NOMO-1 treated with DMSO at 0.1 percent for 48 hours (cell line): ENCODE data around the gene RPRML.
"Not testable (repeated sequence)": the region's sequence is repeated elsewhere in the genome, so short reads cannot be mapped to it uniquely, and the experiment has no call there.

Experiments used
- DNase-seq: peaks from one replicate; lab custom pipeline; 2025; ENCODE audit not compliant: unreplicated experiment; lab: John Stamatoyannopoulos, UW

RPRML gene

GRCh38 chr17:46979147-46979863, at the start of gene RPRML:
TSS of gene RPRML (minus strand) at chr17:46979253. CDS start at chr17:46979007, 246 bp downstream.
- no peak for DNase-seq

DNA sequence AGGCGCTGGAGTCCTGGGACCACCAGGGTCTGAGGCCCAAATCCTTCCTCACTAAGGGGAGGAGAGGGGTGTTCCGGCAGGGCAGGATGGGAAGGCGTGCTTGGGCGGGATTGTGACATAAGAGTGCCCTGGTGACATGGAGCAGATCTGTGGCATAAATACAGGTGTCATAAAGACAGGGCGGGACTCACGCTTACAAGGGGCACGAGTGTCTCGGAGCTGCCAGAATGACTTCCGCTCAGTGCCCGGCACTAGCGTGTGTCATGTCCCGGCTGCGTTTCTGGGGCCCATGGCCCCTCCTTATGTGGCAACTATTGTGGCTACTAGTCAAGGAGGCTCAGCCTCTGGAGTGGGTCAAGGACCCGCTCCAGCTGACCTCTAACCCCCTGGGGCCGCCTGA, 37.9 kb upstream of the RPRML start:
- DNase-seq, result not testable (repeated sequence)

DNA sequence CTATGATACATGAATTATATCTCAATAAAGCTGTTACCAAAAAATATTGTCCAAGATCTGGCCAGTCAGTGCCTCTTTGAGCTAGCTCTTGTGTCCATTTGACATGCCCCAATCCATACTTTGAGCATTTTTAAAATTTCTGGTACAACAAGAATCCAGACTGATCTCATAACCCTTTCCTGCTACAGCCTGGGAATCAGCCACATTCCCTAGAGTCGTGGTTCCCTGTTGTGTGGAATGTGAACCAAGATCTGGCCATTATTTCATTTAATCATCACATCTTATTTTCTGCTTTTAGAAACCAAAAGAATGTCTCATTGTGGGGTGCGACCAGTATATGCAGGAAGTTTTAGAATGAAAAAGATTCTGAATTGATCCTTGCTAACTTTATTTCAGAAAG, 34.3 kb upstream of the RPRML start:
- no peak for DNase-seq

DNA sequence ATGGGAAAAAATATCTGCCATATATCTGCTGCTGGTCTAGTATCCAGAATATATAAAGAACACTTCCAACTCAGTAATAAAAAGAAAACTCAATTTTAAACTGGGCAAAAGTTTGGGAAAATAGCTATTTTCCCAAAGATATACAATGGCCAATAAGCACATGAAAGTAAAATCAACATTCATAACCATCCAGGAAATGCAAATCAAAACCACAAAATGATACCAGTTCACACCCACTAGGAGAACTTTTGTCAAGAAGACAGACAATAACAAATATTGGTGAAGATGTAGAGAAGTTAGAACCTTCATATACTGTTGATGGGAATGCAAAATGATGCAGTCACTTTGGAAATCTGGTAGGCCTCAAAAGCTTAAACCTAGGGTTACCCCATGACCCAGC, 33.4 kb upstream of the RPRML start:
- DNase-seq, result no peak

GRCh38 chr17:47009759-47010594, 30.9 kb upstream of the RPRML start:
- DNase-seq, result no peak

- no peak for DNase-seq
Measured at GRCh38 chr17:47004906-47005305, 25.9 kb upstream of the RPRML start.

DNA sequence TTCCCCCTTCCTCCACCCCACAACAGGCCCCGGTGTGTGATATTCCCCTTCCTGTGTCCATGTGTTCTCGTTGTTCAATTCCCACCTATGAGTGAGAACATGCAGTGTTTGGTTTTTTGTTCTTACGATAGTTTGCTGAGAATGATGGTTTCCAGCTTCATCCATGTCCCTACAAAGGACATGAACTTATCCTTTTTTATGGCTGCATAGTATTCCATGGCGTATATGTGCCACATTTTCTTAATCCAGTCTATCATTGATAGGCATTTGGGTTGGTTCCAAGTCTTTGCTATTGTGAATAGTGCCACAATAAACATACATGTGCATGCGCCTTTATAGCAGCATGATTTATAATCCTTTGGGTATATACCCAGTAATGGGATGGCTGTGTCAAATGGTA, 24.8 kb upstream of the RPRML start:
- not testable (repeated sequence) for DNase-seq

- no peak for DNase-seq
Measured at GRCh38 chr17:46995841-46996571, 17.0 kb upstream of the RPRML start.

DNA sequence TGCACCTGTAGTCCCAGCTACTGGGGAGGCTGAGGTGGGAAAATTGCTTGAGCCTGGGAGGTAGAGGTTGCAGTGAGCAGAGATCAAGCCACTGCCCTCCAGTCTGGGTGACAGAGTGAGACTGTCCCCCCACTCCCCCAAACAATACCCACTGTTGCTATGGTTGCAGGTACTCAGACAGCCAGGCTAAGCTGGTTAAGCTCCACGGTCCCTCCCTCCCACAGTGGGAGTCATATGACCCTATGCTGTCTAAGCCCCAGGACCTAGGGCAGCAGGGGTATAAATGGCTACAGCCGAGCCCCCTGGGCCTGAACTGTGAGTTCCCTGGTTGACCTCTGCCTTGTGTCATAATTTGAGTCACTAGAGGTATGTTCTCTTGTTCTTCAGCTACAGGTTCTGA, 15.9 kb upstream of the RPRML start:
- DNase-seq, result no peak

GRCh38 chr17:46991617-46992016, 12.6 kb upstream of the RPRML start:
- no peak for DNase-seq

- no peak for DNase-seq
Measured at GRCh38 chr17:46989637-46990431, 10.8 kb upstream of the RPRML start.

GRCh38 chr17:46987927-46988326, 8.9 kb upstream of the RPRML start:
- DNase-seq, result not testable (repeated sequence)

DNA sequence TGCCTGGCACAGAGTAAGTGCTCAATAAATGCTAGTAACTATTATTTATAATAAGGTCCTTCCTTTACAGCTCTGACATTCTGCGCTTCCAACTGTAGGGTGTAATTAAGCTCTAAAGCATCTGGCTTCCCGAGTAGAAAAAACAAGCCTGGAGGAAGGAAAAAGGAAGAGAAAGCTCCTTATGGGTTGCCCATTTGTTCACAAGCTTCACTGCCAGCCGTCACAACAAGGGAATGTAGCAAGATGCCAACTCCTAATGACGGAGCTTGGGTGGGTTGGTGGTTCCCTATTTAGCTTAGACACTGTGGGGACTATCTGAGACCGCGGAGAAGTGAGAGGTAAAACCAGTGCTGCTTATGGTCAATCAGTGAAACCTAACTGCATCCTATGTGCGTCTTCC, 7.3 kb upstream of the RPRML start:
- DNase-seq, result no peak

GRCh38 chr17:46984892-46985291, 5.8 kb upstream of the RPRML start:
- no peak for DNase-seq

DNA sequence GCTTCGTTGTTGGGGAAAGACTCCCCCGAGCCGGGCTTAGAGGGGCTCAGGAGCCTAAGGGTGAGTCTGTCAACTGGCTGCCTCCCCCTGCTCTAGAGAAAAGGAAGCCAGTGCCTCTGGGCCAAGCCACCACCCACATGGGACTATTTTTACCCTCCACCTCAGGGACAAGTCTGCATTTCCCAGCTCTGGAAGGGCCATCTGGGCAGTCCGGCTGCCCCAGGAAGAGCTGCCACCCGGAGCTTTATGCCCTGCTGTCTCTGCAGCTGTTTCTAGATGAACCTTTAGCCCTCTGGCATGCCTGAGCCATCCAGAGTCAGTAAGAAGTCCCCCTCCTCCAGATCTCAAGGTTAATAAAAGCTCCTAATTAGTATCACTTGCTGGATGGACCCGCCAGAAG, 5.3 kb upstream of the RPRML start:
- no peak for DNase-seq

GRCh38 chr17:46983782-46984181, 4.7 kb upstream of the RPRML start:
- no peak for DNase-seq

DNA sequence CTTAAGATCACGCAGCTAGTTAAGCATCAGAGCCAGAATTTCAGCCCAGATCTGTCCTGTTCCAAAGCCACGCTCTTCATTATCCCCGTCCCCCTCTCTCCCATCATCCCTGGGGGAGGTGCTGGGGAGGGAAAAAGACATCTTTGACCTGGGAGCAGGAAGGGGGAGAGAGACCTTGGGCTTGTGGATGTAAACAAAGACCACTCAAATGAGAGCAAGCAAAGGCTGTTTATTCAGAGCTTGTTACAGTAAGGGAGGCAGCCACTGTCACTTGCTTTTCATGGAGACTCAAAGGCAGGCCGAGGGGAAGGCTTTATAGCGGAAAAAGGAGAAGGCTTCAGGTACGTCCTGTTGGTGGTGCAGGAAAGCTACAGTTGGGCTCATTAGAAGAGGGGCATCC, 3.5 kb upstream of the RPRML start:
- no peak for DNase-seq

DNA sequence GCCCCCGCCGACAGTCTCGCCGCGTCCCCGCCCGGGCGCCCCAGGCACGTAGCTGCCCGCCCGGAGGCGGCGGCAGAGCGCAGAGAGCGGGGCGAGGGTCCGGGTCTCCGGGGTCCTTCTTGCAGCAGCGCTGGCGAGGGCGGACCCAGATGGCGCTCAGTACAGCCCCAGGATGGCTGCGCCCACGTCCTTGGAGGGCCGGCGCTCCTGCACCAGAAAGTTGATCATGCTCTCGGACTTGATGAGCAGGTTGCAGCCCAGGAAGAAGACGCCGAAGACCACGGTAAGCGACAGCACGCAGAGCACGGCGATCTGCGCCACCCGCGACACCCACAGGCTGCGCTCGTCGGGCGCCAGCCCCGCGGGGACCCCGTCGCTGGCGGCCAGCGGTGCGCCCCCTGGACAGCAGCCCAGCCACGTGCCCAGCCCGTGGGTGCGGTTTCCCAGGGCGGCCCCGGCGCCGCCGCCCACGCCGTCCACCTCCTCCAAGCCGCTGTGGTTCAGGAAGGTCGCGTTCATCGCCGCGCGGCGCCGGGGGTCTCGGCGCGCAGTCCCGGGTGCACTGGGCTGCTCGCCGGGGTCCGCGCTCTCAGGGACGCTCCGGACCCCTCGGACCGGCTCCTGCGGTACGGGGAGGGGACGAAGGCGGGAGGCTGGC, 435 bp downstream of the RPRML start:
- no peak for DNase-seq

DNA sequence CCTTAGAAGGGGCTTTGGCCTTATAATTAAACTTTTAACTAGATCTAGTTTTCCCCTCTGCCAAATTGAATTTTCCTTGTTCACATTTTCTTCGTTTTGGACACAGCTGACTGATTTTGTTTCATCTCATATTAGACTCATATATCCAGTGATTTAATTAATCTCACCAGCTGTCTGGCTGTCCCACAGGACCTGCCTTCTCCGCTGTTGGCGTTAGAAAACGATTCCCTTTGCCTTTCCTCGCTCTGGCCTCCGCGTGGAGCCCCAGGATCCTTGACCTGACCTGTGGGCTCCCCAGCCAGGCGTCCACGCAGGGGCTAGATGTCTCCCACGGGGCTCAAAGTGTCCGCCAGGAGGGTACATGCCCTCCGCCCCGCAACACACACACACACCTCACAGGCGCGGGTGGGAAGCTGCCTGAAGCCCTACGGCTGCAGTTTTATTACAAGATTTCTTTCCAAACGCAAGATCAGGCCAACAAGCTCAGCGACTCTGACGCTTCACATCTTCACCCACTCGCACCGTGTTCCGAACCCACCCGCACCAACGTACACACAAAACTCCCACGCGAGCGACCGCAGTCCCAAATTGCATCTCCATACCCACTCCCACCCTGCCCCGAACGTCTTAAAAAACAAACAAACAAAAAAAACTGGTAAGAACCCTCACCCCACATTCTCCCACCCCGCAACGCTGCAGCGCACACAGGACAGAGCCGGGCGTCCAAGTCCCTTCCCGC, 1.1 kb downstream of the RPRML start:
- DNase-seq, result no peak

DNA sequence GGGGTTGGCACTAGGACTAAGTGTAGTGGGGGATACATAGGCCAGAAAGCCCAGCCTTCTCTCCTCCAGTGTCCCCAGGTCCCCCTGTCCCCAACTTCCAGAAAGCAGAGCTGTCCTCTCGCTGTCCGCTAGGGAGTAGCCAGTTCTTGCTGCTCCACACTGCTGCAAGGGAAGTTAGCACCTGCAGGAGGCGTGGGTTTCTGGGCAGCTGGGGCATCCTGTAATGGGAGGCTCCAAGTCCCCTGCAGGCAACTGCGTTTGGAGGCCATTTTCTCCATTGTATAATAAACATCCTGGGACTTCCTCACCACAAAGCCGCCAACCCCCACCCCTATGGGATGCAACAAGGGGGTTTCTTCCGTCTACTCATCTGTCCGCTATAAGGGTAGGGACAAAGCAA, 1.7 kb downstream of the RPRML start:
- no peak for DNase-seq
